ENCODE data around the gene ATAD1. TPM values are rescaled to one million over a fixed set of nuclear protein-coding genes. Genes with fewer than 3 reads are reported as not detected.

The ATAD1 gene
- total and polyA plus RNA-seq, 10 of the 15 experiments (the other 5 are each of a cell fraction or from before 2014, with no cell fraction given), result 24.7 to 59.3 (median 41.1) TPM

DNA sequence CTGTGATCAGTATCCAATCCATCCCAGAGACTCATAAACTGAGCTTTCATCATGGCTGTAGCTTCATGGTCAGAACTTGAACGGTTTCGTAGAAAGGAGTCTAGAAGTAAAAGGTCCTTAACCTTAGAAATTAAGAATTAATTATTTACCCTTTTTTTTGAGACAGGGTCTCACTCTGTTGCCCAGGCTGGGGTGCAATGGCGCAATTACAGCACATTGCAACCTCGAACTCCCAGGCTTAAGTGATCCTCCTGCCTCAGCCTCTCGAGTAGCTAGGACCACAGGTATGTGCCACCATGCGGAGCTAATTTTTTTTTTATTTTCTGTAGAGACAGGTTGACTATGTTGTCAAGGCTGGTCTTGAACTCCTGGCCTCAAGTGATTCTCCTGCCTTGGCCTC lies 41.7 kb downstream of the ATAD1 start:
- H3K4me2 ChIP-seq (ENCODE audit: control insufficient read depth, insufficient read depth), result no peak overlapping the region
- 94% methylated on average over 6 of the region's 6 CpGs for WGBS (ENCODE audit: insufficient coverage, insufficient replicate concordance, low lambda C conversion rate, missing lambda C conversion rate)
- H3K9ac ChIP-seq (ENCODE audit: control insufficient read depth, insufficient read depth, low read length), result no peak overlapping the region
- no peak overlapping the region for H2AFZ ChIP-seq (ENCODE audit: control insufficient read depth, low read depth, low read length)
- no peak for DNase-seq (ENCODE audit: low read depth, low spot score)
- peaks cover 3 to 19% of the 10 kb centered on the region in 2 experiments; a peak in 2 of 4 replicates for H3K36me3 ChIP-seq (ENCODE audit: control insufficient read depth in 2 of 2, insufficient read depth in 2 of 2, low read length in 1 of 2)
- CTCF ChIA-PET, result interaction anchor here (0.8 kb wide), 1 partner anchor 17 kb away, joined by 3 read pairs; no protein-coding TSS in a partner anchor
- no peaks in the 10 kb centered on the region for H3K27me3 ChIP-seq (replicated peaks in 1 of 2; ENCODE audit: control insufficient read depth in 2 of 2, insufficient read depth in 2 of 2, low read length in 1 of 2)
- H4K20me1 ChIP-seq (ENCODE audit: control insufficient read depth, insufficient read depth), result no peaks in the 10 kb centered on the region
- intact Hi-C loops (cut with micrococcal nuclease; ENCODE audit: unreplicated experiment), result no loop called here
- in situ Hi-C loops (cut with MboI), result no loop called here
- H3K4me1 ChIP-seq (ENCODE audit: control insufficient read depth, insufficient read depth, low read length), result peaks cover 5% of the 10 kb centered on the region; the same call in 1 of the 2 replicates
- SMC1A ChIA-PET (ENCODE audit: uncharacterized antibody, unreplicated experiment), result interaction anchor here (1.1 to 1.6 kb wide), 5 partner anchors 16 to 612 kb away, joined by 3 to 5 read pairs (median 3); no protein-coding TSS in a partner anchor
- no TSS peak for BruUV-seq (replicated peaks)
- POLR2A ChIA-PET, result no interaction called here
- no peak for FAIRE-seq
- H3K27ac ChIP-seq (ENCODE audit: control insufficient read depth, insufficient read depth), result no peak overlapping the region
- H3K79me2 ChIP-seq (ENCODE audit: control insufficient read depth, insufficient read depth, low read length), result no peaks in the 10 kb centered on the region; the same call in 1 of the 2 replicates
- RAD21 ChIA-PET (ENCODE audit: unreplicated experiment), result interaction anchor here (1.0 kb wide), 1 partner anchor 39 kb away, joined by 3 read pairs; no protein-coding TSS in a partner anchor
- no peak overlapping the region for H3K4me3 ChIP-seq
- H3K9me3 ChIP-seq (replicated peaks; ENCODE audit: control insufficient read depth, insufficient read depth, low read length), result peaks cover 1% of the 10 kb centered on the region; the same call in 1 of the 3 replicates
- ATAC-seq, result no peak
- no peak for TF ChIP-seq YBX1 (IDR thresholded peaks at IDR 0.05)
- no peak for TF ChIP-seq CREM (IDR thresholded peaks at IDR 0.05; ENCODE audit: low read depth)
- no peak for TF ChIP-seq LARP7 (IDR thresholded peaks at IDR 0.05)
- TF ChIP-seq YY1 (IDR thresholded peaks at IDR 0.05; ENCODE audit: low read depth, low read length), result no peak
- no peak for TF ChIP-seq NFYA (IDR thresholded peaks at IDR 0.05; ENCODE audit: borderline replicate concordance, low read depth, low read length)
- TF ChIP-seq, protein P1, sequence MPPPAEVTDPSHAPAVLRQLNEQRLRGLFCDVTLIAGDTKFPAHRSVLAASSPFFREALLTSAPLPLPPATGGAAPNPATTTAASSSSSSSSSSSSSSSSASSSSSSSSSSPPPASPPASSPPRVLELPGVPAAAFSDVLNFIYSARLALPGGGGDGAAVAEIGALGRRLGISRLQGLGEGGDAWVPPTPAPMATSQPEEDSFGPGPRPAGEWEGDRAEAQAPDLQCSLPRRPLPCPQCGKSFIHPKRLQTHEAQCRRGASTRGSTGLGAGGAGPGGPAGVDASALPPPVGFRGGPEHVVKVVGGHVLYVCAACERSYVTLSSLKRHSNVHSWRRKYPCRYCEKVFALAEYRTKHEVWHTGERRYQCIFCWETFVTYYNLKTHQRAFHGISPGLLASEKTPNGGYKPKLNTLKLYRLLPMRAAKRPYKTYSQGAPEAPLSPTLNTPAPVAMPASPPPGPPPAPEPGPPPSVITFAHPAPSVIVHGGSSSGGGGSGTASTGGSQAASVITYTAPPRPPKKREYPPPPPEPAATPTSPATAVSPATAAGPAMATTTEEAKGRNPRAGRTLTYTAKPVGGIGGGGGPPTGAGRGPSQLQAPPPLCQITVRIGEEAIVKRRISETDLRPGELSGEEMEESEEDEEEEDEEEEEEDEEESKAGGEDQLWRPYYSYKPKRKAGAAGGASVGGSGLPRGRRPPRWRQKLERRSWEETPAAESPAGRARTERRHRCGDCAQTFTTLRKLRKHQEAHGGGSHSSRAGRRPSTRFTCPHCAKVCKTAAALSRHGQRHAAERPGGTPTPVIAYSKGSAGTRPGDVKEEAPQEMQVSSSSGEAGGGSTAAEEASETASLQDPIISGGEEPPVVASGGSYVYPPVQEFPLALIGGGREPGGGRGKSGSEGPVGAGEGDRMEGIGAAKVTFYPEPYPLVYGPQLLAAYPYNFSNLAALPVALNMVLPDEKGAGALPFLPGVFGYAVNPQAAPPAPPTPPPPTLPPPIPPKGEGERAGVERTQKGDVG (CRISPR knock-in tag; IDR thresholded peaks at IDR 0.05), result no peak
- TF ChIP-seq MXI1 (IDR thresholded peaks at IDR 0.05; ENCODE audit: low read depth, low read length), result no peak
- no peak for TF ChIP-seq NFYB (IDR thresholded peaks at IDR 0.05; ENCODE audit: insufficient read depth, low read depth, low read length)
- no peak for TF ChIP-seq RB1 (IDR thresholded peaks at IDR 0.05; ENCODE audit: borderline replicate concordance)
- no peak for TF ChIP-seq MTA3 (IDR thresholded peaks at IDR 0.05; ENCODE audit: borderline replicate concordance, low read length)
- no peak for TF ChIP-seq SMARCA5 (IDR thresholded peaks at IDR 0.05)
- TF ChIP-seq CTCF (IDR thresholded peaks at IDR 0.05 in 2 of 3, conservative IDR thresholded peaks at IDR 0.05 in 1 of 3; ENCODE audit: control insufficient read depth in 2 of 3, extremely low read depth in 1 of 3, insufficient read depth in 1 of 3, low read depth in 3 of 3, low read length in 3 of 3), result no peak
- no peak for TF ChIP-seq ZNF274 (IDR thresholded peaks at IDR 0.05; ENCODE audit: insufficient read depth, insufficient read length)
- no peak for TF ChIP-seq RELB (IDR thresholded peaks at IDR 0.05; ENCODE audit: low read depth)
- no peak for TF ChIP-seq NR2C1 (IDR thresholded peaks at IDR 0.05)
- no peak for TF ChIP-seq SMAD1 (IDR thresholded peaks at IDR 0.05; ENCODE audit: low read depth, partially characterized antibody)

Data from GM12878 (cell line).